T-cell (primary cell): ENCODE measurements around the gene C5orf63. TPM values are rescaled to one million over a fixed set of nuclear protein-coding genes. Genes with fewer than 3 reads are reported as not detected.

Source experiments
- ATAC-seq, 4 experiments: fragments of 200-7000 bp in 3 of 4; fragments of 150-1000 bp in 1 of 4; cut with Tn5 transposase; replicated peaks in 1 of 4; 1 replicate in 3 of 4; 2 replicates in 1 of 4; pipeline ENCODE4 v1.10.0; 2021; ENCODE audit warnings: moderate library complexity in 3 of 4, mild to moderate bottlenecking in 2 of 4, moderate number of reproducible peaks in 1 of 4
- CTCF ChIA-PET, 2 donors: fragments of 300-600 bp; sonication (Branson Sonifier 250); formaldehyde crosslinking; loops; one replicate each; lab custom pipeline; 2022; ENCODE audit warnings: antibody characterized with exemption in 2 of 2; lab: Charles Lee
- POLR2A ChIA-PET, 2 donors: fragments of 300-600 bp; sonication (Branson Sonifier 250); formaldehyde crosslinking; loops; one replicate each; lab custom pipeline; 2022; ENCODE audit warnings: antibody characterized with exemption in 2 of 2; lab: Charles Lee
- DNase-seq, 35 experiments: peaks; one replicate each; pipeline versions ENCODE4 v3.0.0 to v3.0.0-alpha.2; 2013 to 2023
- H3K27ac ChIP-seq: one replicate; pipeline ENCODE4 v1.5.1; 2013; ENCODE audit warnings: low read length
- H3K27me3 ChIP-seq, 2 experiments: replicated peaks in 1 of 2; 1 replicate in 1 of 2; 2 replicates in 1 of 2; pipeline versions ENCODE4 v1.6.1 to v1.7.0; 2013; ENCODE audit warnings: low read length in 1 of 2, mixed read lengths in 1 of 2; ENCODE audit not compliant: control insufficient read depth in 2 of 2, insufficient read depth in 2 of 2; ENCODE audit errors: extremely low read depth in 1 of 2
- H3K36me3 ChIP-seq, 2 donors: 1 replicate in 1 of 2; 2 replicates in 1 of 2; pipeline versions ENCODE4 v1.6.1 to v1.7.0; 2013; ENCODE audit warnings: low read length in 1 of 2; ENCODE audit not compliant: control insufficient read depth in 2 of 2, insufficient read depth in 1 of 2; ENCODE audit errors: extremely low read depth in 1 of 2
- H3K4me1 ChIP-seq, 2 experiments: 1 replicate in 1 of 2; 2 replicates in 1 of 2; pipeline versions ENCODE4 v1.6.1 to v1.7.0; 2013; ENCODE audit warnings: low read length in 2 of 2, mixed read lengths in 1 of 2; ENCODE audit not compliant: insufficient read depth in 2 of 2, control insufficient read depth in 1 of 2; ENCODE audit errors: extremely low read depth in 1 of 2
- H3K4me3 ChIP-seq, 2 donors: 1 replicate in 1 of 2; 2 replicates in 1 of 2; pipeline versions ENCODE4 v1.5.1 to v1.7.0; 2013; ENCODE audit warnings: mild to moderate bottlenecking in 2 of 2, low read length in 1 of 2, moderate library complexity in 1 of 2; ENCODE audit not compliant: control insufficient read depth in 1 of 2; ENCODE audit errors: extremely low read depth in 1 of 2
- H3K9me3 ChIP-seq: 2 replicates; pipeline ENCODE4 v1.7.0; 2013
- H3K27ac Mint-ChIP-seq, 2 donors: one replicate each; pipeline ENCODE4 v1.8.0; 2020 to 2021; ENCODE audit warnings: mild to moderate bottlenecking in 2 of 2, mixed read lengths in 2 of 2
- H3K27me3 Mint-ChIP-seq, 2 donors: one replicate each; pipeline ENCODE4 v1.8.0; 2021 to 2022; ENCODE audit warnings: mixed read lengths in 2 of 2
- H3K36me3 Mint-ChIP-seq: one replicate; pipeline ENCODE4 v1.8.0; 2021; ENCODE audit warnings: mixed read lengths
- H3K4me1 Mint-ChIP-seq, 3 donors: one replicate each; pipeline ENCODE4 v1.8.0; 2020 to 2022; ENCODE audit warnings: mixed read lengths in 3 of 3, mild to moderate bottlenecking in 1 of 3
- H3K4me3 Mint-ChIP-seq, 3 donors: one replicate each; pipeline ENCODE4 v1.8.0; 2020 to 2022; ENCODE audit warnings: mild to moderate bottlenecking in 3 of 3, mixed read lengths in 3 of 3, moderate library complexity in 3 of 3
- H3K9me3 Mint-ChIP-seq, 3 donors: one replicate each; pipeline ENCODE4 v1.8.0; 2020 to 2022; ENCODE audit warnings: mixed read lengths in 3 of 3
- WGBS: methylation state at CpG from one replicate; pipeline ENCODE4 v1.1.5; 2013; ENCODE audit warnings: missing lambda C conversion rate; ENCODE audit not compliant: insufficient coverage; 5-methylcytosine and 5-hydroxymethylcytosine counted together
- total RNA-seq, 35 experiments: library from RNA in 6 of 35; stranded (reverse) in 6 of 35; fragments of 120-200 nt in 1 of 35; gene quantifications; one replicate each; pipeline versions ENCODE4 v1.2.1 to v1.2.4 and lab custom pipeline; 2013 to 2026

C5orf63 gene
- total RNA-seq, 5 donors from 2014 or later (not counting 1 experiment from before 2014, with no cell fraction given): 7.4 to 13.5 (median 11.5) TPM

DNA sequence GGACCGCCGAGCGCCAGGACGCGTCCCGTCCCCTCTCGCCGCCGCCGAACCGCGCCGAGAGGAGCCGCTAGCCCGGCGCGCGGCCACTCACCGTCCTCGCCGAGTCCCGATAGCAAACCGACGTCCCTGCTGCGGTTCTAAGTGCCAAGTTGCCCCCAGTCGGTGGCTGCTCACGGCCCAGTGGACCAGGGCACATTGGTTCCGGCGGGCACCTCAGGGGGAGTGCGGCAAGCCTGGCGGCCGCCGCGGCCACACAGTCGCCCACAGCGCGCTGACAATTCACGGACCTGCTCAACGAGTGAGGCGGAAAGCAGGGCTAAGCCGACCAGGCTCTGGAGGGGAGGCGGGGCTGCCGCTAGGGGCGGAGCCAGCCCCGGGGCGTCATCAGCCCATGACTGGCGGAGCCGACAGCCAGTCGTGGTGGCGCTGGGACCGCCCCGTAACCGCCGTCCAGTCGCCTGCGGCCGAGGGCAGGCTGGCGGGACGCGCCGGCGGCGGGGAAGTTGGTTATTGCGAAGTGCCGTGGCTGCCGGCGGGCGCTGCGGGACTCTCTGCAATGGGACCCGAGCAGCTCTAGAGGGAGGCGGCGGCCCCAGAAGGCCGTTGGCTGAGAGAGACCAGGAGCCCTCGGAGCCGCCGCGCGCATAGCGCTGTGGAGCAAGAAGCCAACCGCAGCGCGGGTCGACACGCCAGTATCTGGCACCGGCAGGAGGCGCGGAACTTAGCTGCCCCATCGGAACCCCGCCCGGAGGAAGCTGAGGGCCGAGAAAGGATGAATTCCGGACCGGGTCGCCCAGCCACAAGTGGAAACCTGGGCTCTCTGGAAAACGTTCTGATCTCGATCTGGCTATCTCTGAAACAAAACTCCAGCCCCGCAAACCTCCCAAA is 42.8 kb downstream of the C5orf63 start, which contains the start of gene MARCHF3:
Gene MARCHF3, minus strand, starts transcription at position 300 of the 888 bp plus-strand sequence. CDS start 112,387 bp downstream, outside the sequence.
- POLR2A ChIA-PET: interaction anchor here in 1 of 2 donors (0.6 kb wide), 1 partner anchor 252 kb away, joined by 6 read pairs; no protein-coding TSS in a partner anchor

DNA sequence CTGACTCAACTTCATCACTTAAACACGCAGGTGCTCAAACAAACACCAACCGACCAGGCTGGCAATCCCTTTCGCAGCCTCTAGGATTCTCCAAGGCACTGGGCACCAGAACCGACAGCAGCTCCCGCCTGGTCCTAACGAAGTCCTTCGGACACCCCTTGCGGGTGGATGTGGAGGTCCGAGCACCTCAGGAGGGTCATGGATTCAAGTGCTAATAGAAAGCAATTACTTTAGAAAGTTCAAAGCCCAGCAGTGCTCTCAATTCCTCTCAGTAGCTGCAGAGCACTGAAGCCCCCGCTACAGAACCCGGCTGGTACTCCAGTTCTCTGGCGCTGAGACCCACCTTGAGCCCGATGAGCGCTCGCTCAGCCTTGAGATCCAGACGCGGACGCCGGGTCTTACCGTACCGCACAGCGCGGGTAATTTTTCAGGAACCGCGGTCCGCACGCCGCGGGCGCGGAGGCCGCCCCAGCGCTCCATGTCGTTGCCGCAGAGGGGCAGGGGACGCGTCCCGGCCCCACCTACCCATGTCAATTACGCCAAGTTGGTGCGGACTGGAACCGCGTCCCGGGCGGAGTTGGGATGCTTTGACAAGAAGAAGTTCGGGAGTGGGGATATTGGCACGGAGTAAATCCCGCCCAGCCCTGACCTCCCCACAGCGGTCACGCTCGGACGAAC is 43.6 kb downstream of the C5orf63 start:
- POLR2A ChIA-PET: interaction anchor here in 1 of 2 donors (0.6 kb wide), 1 partner anchor 58 kb away, joined by 4 read pairs; no protein-coding TSS in a partner anchor
- peaks cover 21 to 36% (median 23%) of the 10 kb centered on the region in 3 donors for H3K4me1 Mint-ChIP-seq
- CTCF ChIA-PET: interaction anchor here (0.6 to 1.1 kb wide), 4 partner anchors 17 to 348 kb away, joined by 3 to 5 read pairs (median 3); no protein-coding TSS in a partner anchor
- H3K27me3 ChIP-seq: peaks cover 0 to 26% of the 10 kb centered on the region in 2 experiments
- H3K36me3 Mint-ChIP-seq: no peaks in the 10 kb centered on the region
- H3K9me3 ChIP-seq: no peaks in the 10 kb centered on the region
- H3K9me3 Mint-ChIP-seq: no peaks in the 10 kb centered on the region
- no peak overlapping the region for H3K27ac ChIP-seq
- 0% methylated on average over 49 of the region's 51 CpGs for WGBS
- DNase-seq (peak in 32 of 35 experiments; percentile 8 to 61 (median 32)), ATAC-seq (peak in 3 of 4 experiments; percentile 8 to 20 (median 19))
- peak overlapping the region; percentile 90 for H3K4me3 Mint-ChIP-seq
- peak overlapping the region; percentile 90 to 95 for H3K4me3 ChIP-seq
- peaks cover 5 to 24% of the 10 kb centered on the region in 2 experiments for H3K4me1 ChIP-seq
- H3K36me3 ChIP-seq: no peaks in the 10 kb centered on the region
- peaks cover 0 to 8% of the 10 kb centered on the region in 2 donors for H3K27me3 Mint-ChIP-seq
- peak overlapping the region in 1 of 2 donors; percentile 61 for H3K27ac Mint-ChIP-seq

More for the DNA sequence above, 42.8 kb downstream of the C5orf63 start, which contains the start of gene MARCHF3:
- peaks cover 19 to 35% (median 23%) of the 10 kb centered on the region in 3 donors for H3K4me1 Mint-ChIP-seq
- no peaks in the 10 kb centered on the region for H3K9me3 Mint-ChIP-seq
- H3K27me3 ChIP-seq: peaks cover 0 to 26% of the 10 kb centered on the region in 2 experiments
- no peaks in the 10 kb centered on the region for H3K36me3 ChIP-seq
- peaks cover 5 to 24% of the 10 kb centered on the region in 2 experiments for H3K4me1 ChIP-seq
- no peak within 1 kb of the TSS for H3K27ac ChIP-seq
- DNase-seq (peak; percentile 83 to 96 (median 91)), ATAC-seq (peak; percentile 97 to 98 (median 97))
- H3K36me3 Mint-ChIP-seq: no peaks in the 10 kb centered on the region
- no peaks in the 10 kb centered on the region for H3K9me3 ChIP-seq
- peak within 1 kb of the TSS in 1 of 2 donors; percentile 81 for H3K27ac Mint-ChIP-seq
- peak within 1 kb of the TSS; percentile 90 for H3K4me3 Mint-ChIP-seq
- peak within 1 kb of the TSS; percentile 90 to 95 for H3K4me3 ChIP-seq
- CTCF ChIA-PET: interaction anchor here (0.5 to 1.7 kb wide), 3 partner anchors 42 to 254 kb away, joined by 3 read pairs; partner anchors contain the start of gene LMNB1 (in 1 of the 2)
- under 1% methylated on average over 97 of the region's 97 CpGs for WGBS
- peaks cover 0 to 8% of the 10 kb centered on the region in 2 donors for H3K27me3 Mint-ChIP-seq

DNA sequence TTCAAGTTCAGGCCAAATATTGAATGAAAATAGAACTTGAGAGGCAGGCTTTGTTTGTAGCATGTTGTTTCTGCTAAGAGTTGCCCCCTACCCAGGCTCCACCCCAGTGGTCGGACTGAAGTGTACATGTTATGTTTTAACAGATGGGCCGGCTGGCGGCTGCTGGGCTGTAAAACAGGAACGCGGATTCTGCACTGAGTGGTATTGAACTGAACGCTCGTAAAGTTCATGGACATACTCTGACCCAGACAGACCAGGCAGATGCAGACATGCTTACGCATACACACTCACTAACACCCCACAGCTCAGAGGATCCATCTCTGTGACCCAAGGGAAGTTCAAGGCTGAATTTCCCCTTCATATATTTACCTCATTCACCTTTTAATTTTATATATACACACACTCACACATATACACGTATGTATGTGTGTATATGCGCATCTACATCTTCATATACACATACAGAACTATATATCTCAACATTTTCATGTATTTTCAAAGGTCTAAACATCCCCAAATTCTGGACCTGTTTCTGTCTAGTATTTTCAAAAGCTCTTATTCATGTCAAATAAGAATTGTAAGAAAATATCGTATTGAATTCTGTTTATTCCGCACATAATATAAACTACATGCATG is 44.4 kb downstream of the C5orf63 start:
- Histone ChIP-seq H3K4me1 (peaks cover 5 to 24% of the 10 kb centered on the region in 2 experiments), H3K36me3 (no peaks in the 10 kb centered on the region), H3K4me3 (peak overlapping the region; percentile 90 to 95), H3K27ac (no peak overlapping the region), H3K9me3 (no peaks in the 10 kb centered on the region), H3K27me3 (peaks cover 0 to 26% of the 10 kb centered on the region in 2 experiments)
- WGBS: 90% methylated on average over 5 of the region's 12 CpGs
- ATAC-seq (no peak), DNase-seq (peak in 3 of 35 experiments; percentile 0 to 7 (median 6))
- Mint-ChIP-seq H3K27ac (no peak overlapping the region), H3K9me3 (no peaks in the 10 kb centered on the region), H3K4me3 (peak overlapping the region; percentile 90), H3K4me1 (peaks cover 21 to 38% (median 23%) of the 10 kb centered on the region in 3 donors), H3K27me3 (peaks cover 0 to 8% of the 10 kb centered on the region in 2 donors), H3K36me3 (no peaks in the 10 kb centered on the region)
- POLR2A ChIA-PET: interaction anchor here in 1 of 2 donors (0.6 kb wide), 1 partner anchor 57 kb away, joined by 4 read pairs; no protein-coding TSS in a partner anchor
- CTCF ChIA-PET: interaction anchor here (0.5 to 1.1 kb wide), 6 partner anchors 18 to 336 kb away, joined by 3 to 8 read pairs (median 4); no protein-coding TSS in a partner anchor

DNA sequence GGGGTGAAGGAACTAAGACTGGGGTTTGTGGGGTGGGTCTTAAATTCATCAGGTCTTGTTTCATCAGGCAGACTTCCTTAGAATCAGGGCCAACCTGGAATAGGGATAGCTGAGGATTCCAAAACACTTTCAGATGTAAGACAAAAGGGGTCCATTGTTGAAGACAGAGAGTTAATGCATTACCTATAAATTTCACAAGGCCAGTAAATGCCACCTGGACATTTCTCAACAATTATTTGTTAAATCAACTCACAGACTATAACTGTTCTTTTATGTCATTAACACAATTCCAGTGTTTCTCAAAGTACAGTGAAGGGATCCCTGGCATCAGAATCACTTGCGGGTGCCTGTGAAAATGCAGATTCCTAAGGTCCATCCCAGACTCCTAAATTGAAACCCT is 45.8 kb downstream of the C5orf63 start:
- ATAC-seq: no peak
- no peaks in the 10 kb centered on the region for H3K9me3 ChIP-seq
- Mint-ChIP-seq H3K36me3 (no peaks in the 10 kb centered on the region), H3K4me1 (peaks cover 21 to 40% (median 25%) of the 10 kb centered on the region in 3 donors), H3K9me3 (no peaks in the 10 kb centered on the region), H3K4me3 (no peak overlapping the region), H3K27ac (no peak overlapping the region), H3K27me3 (peaks cover 0 to 8% of the 10 kb centered on the region in 2 donors)
- no peak for DNase-seq
- POLR2A ChIA-PET: no interaction called here
- H3K36me3 ChIP-seq: no peaks in the 10 kb centered on the region
- no peak overlapping the region for H3K27ac ChIP-seq
- peaks cover 5 to 24% of the 10 kb centered on the region in 2 experiments for H3K4me1 ChIP-seq
- peaks cover 0 to 24% of the 10 kb centered on the region in 2 experiments for H3K27me3 ChIP-seq
- CTCF ChIA-PET: no interaction called here
- no CpG with 5 or more reads among the region's 1 CpG for WGBS
- H3K4me3 ChIP-seq: no peak overlapping the region

DNA sequence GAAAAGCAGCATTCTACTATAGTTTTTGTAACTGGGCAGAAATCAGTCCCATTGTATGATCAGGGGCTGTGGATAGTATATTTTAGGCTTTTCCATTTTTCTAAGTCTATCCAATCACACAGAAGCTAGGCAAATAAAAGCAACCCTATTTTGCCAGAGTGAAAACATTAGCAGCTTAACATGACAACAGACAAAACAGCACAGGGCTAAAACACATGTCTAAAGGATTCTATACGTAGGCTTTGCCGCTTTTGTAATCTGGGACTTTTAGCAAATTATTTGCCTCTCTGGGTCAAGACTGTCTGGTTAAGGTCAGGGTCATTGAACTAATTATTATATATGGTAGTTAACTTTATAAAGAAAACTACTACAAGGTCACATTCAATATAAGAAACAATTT is 47.1 kb downstream of the C5orf63 start:
- WGBS: no CpG with 5 or more reads among the region's 2 CpGs
- Histone ChIP-seq H3K9me3 (no peaks in the 10 kb centered on the region), H3K27ac (no peak overlapping the region), H3K36me3 (no peaks in the 10 kb centered on the region), H3K27me3 (peaks cover 0 to 11% of the 10 kb centered on the region in 2 experiments), H3K4me3 (no peak overlapping the region), H3K4me1 (peaks cover 5 to 15% of the 10 kb centered on the region in 2 experiments)
- Mint-ChIP-seq H3K27me3 (no peaks in the 10 kb centered on the region), H3K4me3 (no peak overlapping the region), H3K36me3 (no peaks in the 10 kb centered on the region), H3K4me1 (peaks cover 16 to 33% (median 27%) of the 10 kb centered on the region in 3 donors), H3K27ac (no peak overlapping the region), H3K9me3 (no peaks in the 10 kb centered on the region)
- DNase-seq: no peak
- ChIA-PET CTCF (interaction anchor here in 1 of 2 donors (1.8 kb wide), 1 partner anchor 12 kb away, joined by 4 read pairs; no protein-coding TSS in a partner anchor), POLR2A (interaction anchor here in 1 of 2 donors (0.8 kb wide), 1 partner anchor 18 kb away, joined by 3 read pairs; no protein-coding TSS in a partner anchor)
- ATAC-seq: no peak
